Thyroid gland (tissue), 4 donors: ENCODE measurements around the gene SIPA1L3. TPM values are rescaled to one million over a fixed set of nuclear protein-coding genes. Genes with fewer than 3 reads are reported as not detected.

ENCODE experiments used
- DNase-seq, 2 donors: peaks; one replicate each; pipeline ENCODE4 v3.0.0-alpha.2; 2019
- H3K27ac ChIP-seq, 3 donors: fragments of 200-600 bp; sonication (generic); 1 replicate in 2 of 3; 2 replicates in 1 of 3; pipeline ENCODE4 v1.5.1; 2016 to 2019; ENCODE audit warnings: mild to moderate bottlenecking in 1 of 3, moderate library complexity in 1 of 3
- H3K27me3 ChIP-seq: fragments of 200-600 bp; sonication (generic); one replicate; pipeline ENCODE4 v1.5.1; 2019
- H3K36me3 ChIP-seq, 2 donors: fragments of 200-600 bp; sonication (generic); one replicate each; pipeline ENCODE4 v1.5.1; 2016 to 2019
- H3K4me1 ChIP-seq, 2 donors: fragments of 200-600 bp; sonication (generic); one replicate each; pipeline ENCODE4 v1.5.1; 2017 to 2019
- H3K4me3 ChIP-seq, 3 donors: fragments of 200-600 bp; sonication (generic); replicated peaks in 1 of 3; 1 replicate in 2 of 3; 2 replicates in 1 of 3; pipeline ENCODE4 v1.5.1; 2016; ENCODE audit warnings: mild to moderate bottlenecking in 1 of 3
- H3K9me3 ChIP-seq: fragments of 200-600 bp; sonication (generic); one replicate; pipeline ENCODE4 v1.5.1; 2017
- POLR2A ChIP-seq, 2 donors: fragments of 450-650 bp; IDR thresholded peaks; one replicate each; pipeline ENCODE4 v1.6.1; 2017; ENCODE audit warnings: antibody characterized with exemption in 2 of 2, mild to moderate bottlenecking in 2 of 2, moderate library complexity in 1 of 2
- WGBS, 2 donors: methylation state at CpG; one replicate each; pipeline ENCODE4 v1.1.5; 2017; 5-methylcytosine and 5-hydroxymethylcytosine counted together
- intact Hi-C: fragments of 100-400 bp; cut with DNase I; formaldehyde crosslinking; loops from one replicate; pipeline ENCODE4 v1.15.1; 2023
- total RNA-seq, 4 donors: library from RNA; depleted of rRNA; stranded (reverse); fragments of >200 nt; gene quantifications; one replicate each; pipeline ENCODE4 v1.2.3, GENCODE V29; 2016
- TF ChIP-seq, protein P1 (sequence below), 6 experiments: fragments of 200-600 bp in 3 of 6; fragments of 450-650 bp in 3 of 6; sonication (generic) in 3 of 6; IDR thresholded peaks; one replicate each; pipeline ENCODE4 v1.5.1; 2016 to 2019; ENCODE audit warnings: antibody characterized with exemption in 6 of 6, mild to moderate bottlenecking in 2 of 6, inconsistent platforms in 1 of 6, moderate library complexity in 1 of 6

SIPA1L3 gene
- total RNA-seq, 4 donors from 2014 or later, result 39.4 to 130 (median 116) TPM

DNA sequence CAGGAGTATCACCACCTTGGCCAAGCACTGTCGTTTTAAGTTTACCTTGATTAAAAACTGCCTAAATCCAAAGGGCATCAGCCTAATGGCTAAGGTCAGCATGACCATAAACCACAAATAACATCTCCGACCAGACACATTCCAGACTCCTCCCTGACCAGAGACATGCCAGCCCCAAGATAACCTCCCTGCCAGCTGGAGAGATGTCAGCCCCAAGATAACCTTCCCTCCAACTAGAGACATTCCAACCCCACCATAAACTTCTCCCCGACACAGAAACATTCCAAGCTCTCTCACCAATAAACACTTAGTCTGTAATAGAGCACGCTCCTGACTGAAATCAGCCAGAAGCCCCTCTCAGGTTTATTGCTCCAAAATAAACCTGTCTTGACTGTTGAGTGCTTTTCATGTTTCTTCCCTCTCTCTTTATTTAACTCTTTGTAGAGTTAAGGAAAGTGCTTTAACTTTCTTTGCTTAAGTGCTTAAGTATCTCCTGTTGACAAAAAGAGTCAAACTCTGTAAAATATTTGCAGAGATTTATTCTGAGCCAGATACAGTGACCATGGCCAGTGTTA is 37.2 kb upstream of the SIPA1L3 start:
- 71 to 86% methylated on average over 4 of the region's 4 CpGs for WGBS, 2 donors
- peaks cover 18% of the 10 kb centered on the region in 2 donors for H3K4me1 ChIP-seq
- intact Hi-C loops, result no loop called here
- DNase-seq, result no peak
- no peaks in the 10 kb centered on the region for H3K27me3 ChIP-seq
- no peak overlapping the region for H3K27ac ChIP-seq
- no peaks in the 10 kb centered on the region for H3K36me3 ChIP-seq
- H3K4me3 ChIP-seq, result no peak overlapping the region
- no peak for TF ChIP-seq POLR2A (IDR thresholded peaks at IDR 0.05)
- TF ChIP-seq, protein P1, sequence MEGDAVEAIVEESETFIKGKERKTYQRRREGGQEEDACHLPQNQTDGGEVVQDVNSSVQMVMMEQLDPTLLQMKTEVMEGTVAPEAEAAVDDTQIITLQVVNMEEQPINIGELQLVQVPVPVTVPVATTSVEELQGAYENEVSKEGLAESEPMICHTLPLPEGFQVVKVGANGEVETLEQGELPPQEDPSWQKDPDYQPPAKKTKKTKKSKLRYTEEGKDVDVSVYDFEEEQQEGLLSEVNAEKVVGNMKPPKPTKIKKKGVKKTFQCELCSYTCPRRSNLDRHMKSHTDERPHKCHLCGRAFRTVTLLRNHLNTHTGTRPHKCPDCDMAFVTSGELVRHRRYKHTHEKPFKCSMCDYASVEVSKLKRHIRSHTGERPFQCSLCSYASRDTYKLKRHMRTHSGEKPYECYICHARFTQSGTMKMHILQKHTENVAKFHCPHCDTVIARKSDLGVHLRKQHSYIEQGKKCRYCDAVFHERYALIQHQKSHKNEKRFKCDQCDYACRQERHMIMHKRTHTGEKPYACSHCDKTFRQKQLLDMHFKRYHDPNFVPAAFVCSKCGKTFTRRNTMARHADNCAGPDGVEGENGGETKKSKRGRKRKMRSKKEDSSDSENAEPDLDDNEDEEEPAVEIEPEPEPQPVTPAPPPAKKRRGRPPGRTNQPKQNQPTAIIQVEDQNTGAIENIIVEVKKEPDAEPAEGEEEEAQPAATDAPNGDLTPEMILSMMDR (IDR thresholded peaks at IDR 0.05), result no peak
- H3K9me3 ChIP-seq, result no peaks in the 10 kb centered on the region

DNA sequence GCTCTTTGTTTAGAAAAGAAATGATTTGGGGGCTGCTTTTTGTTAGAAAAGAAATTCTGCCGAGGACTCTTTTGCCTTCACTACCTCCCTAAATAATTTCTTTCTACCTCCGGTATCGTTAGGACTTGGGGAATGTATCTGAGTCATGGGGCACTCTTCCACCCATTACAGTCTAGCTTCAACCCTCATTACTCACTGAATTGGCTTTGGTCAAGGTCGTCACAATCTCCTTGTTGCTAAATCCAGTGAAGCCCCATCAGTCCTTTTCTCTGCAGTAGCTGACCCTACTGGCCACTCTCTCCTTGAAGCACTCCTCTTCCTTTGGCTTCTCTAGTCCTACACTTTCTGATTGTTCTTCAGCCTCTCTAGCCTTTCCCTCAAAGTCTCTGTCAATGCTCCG is 34.6 kb upstream of the SIPA1L3 start:
- intact Hi-C loops, result no loop called here
- WGBS, 2 donors, result 83 to 88% methylated on average over 5 of the region's 5 CpGs
- TF ChIP-seq POLR2A (IDR thresholded peaks at IDR 0.05), result no peak
- TF ChIP-seq, protein P1 (IDR thresholded peaks at IDR 0.05), result no peak

GRCh38 chr19:37874784-37875183 is 32.2 kb upstream of the SIPA1L3 start:
- peak overlapping the region; percentile 84 to 97 (median 95) for H3K27ac ChIP-seq
- no peak overlapping the region for H3K4me3 ChIP-seq
- peak; percentile 81 to 84 for DNase-seq
- H3K27me3 ChIP-seq, result no peaks in the 10 kb centered on the region
- no peaks in the 10 kb centered on the region for H3K36me3 ChIP-seq
- 6 to 10% methylated on average over 3 of the region's 3 CpGs for WGBS, 2 donors
- intact Hi-C loops, result no loop called here
- peak in 1 of 2 donors; percentile 11 for TF ChIP-seq POLR2A (IDR thresholded peaks at IDR 0.05)
- TF ChIP-seq, protein P1 (IDR thresholded peaks at IDR 0.05), result no peak
- peaks cover 31 to 39% of the 10 kb centered on the region in 2 donors for H3K4me1 ChIP-seq
- H3K9me3 ChIP-seq, result no peaks in the 10 kb centered on the region

More for the DNA sequence above, 34.6 kb upstream of the SIPA1L3 start:
- Histone ChIP-seq H3K27ac (no peak overlapping the region), H3K9me3 (no peaks in the 10 kb centered on the region), H3K4me1 (peaks cover 31 to 34% of the 10 kb centered on the region in 2 donors), H3K27me3 (no peaks in the 10 kb centered on the region), H3K36me3 (no peaks in the 10 kb centered on the region), H3K4me3 (no peak overlapping the region)
- no peak for DNase-seq

- 25 to 29% methylated on average over 2 of the region's 2 CpGs for WGBS, 2 donors
- no peaks in the 10 kb centered on the region for H3K27me3 ChIP-seq
- TF ChIP-seq, protein P1 (IDR thresholded peaks at IDR 0.05), result no peak
- TF ChIP-seq POLR2A (IDR thresholded peaks at IDR 0.05), result no peak
- no peaks in the 10 kb centered on the region for H3K36me3 ChIP-seq
- no peaks in the 10 kb centered on the region for H3K9me3 ChIP-seq
- intact Hi-C loops, result no loop called here
- H3K27ac ChIP-seq, result peak overlapping the region; percentile 84 to 97 (median 95)
- peaks cover 31 to 43% of the 10 kb centered on the region in 2 donors for H3K4me1 ChIP-seq
- DNase-seq, result peak; percentile 71 to 73
- no peak overlapping the region for H3K4me3 ChIP-seq
Observed at GRCh38 chr19:37876032-37876431, 31.0 kb upstream of the SIPA1L3 start.

DNA sequence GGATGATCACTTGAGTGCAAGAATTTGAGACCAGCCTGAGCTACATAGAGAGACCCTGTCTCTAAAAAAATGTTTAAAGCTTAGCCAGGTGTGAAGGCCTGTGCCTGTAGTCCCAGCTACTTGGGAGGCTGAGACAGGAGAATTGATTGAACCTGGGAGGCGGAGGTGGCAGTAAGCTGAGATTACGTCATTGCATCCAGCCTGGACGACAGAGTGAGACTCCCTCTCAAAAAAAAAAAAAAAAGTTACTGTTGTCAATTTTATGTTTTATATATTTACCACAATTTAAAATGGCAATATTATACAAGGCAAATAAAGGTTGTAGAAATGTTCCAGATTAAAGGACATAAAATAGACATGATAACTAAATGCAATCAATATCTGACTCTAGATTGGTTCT is 29.9 kb upstream of the SIPA1L3 start:
- Histone ChIP-seq H3K4me3 (no peak overlapping the region), H3K9me3 (no peaks in the 10 kb centered on the region), H3K27ac (peak overlapping the region in 2 of 3 donors; percentile 84 to 97), H3K27me3 (no peaks in the 10 kb centered on the region), H3K36me3 (no peaks in the 10 kb centered on the region), H3K4me1 (peaks cover 31 to 43% of the 10 kb centered on the region in 2 donors)
- WGBS, 2 donors, result 92% methylated on average over 3 of the region's 3 CpGs
- no peak for TF ChIP-seq POLR2A (IDR thresholded peaks at IDR 0.05)
- TF ChIP-seq, protein P1 (IDR thresholded peaks at IDR 0.05), result no peak
- DNase-seq, result no peak
- intact Hi-C loops, result no loop called here
